GM21619 (cell line): ENCODE data around the gene TRRAP.
"Not testable (repeated sequence)": the region's sequence is repeated elsewhere in the genome, so short reads cannot be mapped to it uniquely, and the experiment has no call there.

ENCODE experiments used
- ATAC-seq: cut with Tn5 transposase; IDR thresholded peaks from one replicate; pipeline ENCODE4 v1.9.1; 2021; ENCODE audit not compliant: unreplicated experiment

The TRRAP gene

DNA sequence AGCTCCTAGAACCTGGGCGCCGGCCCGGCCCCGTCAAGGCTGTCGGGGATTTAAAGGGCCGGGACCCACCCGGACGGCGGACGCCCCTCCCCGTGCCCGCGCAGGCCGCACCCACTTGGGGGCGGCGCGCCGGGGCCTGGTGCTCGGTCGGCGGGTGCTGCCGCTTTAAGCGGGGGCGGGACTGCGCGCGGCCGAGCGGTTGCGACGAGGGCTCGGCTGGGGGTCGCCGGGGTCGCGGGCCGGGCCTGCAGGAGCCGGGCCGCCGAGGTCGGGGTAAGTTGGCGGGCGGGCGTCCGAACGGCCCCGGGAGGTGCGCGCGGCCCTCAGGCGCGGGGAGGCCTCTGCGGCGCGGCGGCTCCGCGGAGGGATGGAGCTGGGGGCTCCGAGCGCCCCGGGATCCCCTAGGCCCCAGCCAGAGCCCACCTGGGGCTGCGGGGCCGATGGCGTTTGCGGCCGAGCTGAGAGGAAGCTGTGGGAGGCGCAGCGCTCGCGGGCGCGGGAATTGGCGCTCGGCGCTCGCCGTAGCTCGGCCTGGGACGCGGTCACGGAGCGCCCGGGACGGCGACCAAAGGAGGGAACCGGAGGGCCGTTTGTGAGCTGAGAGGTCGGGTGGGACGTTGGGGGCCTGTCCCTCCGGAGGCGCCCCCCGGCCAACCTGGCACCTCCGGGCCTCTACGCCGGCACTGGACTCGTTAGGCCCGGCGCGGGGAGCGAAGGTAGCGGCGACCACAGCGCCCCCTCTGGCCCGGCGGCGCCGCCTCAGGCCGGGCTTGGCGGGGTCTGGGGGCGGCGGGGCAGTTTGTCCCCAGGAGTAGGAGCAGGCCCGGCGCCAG lies at the start of gene TRRAP:
TRRAP (plus strand) TSS at position 168 of the 833 bp plus-strand sequence. CDS start 2,619 bp downstream, outside the sequence.
- ATAC-seq, result peak; percentile 62

GRCh38 chr7:98830972-98831548 lies 47.3 kb upstream of the TRRAP start:
- no peak for ATAC-seq

DNA sequence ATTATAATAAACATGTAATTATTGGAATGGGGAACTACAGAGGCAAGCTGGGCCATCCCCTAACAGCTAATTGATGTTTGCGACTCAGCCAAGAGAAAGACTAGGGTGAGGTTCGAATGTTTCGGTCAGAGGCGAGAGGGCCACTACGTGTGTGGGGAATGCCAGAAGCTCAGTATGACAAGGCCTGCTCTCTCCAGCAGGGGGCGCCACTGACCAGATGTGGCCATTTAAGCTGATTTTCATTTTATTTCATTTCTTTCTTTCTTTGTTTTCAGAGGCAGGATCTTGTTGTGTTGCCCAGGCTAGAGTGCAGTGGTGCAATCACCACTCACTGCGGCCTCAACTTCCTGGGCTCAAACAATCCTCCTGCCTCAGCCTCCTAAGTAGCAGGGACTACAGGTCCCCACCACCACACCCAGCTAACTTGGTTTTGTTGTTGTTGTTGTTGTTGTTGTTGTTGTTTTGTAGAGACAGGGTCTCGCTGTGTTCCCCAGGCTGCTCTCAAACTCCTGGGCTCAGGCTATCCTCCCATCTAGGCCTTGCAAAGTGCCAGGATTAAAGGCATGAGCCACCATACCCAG lies 46.6 kb upstream of the TRRAP start:
- no peak for ATAC-seq

DNA sequence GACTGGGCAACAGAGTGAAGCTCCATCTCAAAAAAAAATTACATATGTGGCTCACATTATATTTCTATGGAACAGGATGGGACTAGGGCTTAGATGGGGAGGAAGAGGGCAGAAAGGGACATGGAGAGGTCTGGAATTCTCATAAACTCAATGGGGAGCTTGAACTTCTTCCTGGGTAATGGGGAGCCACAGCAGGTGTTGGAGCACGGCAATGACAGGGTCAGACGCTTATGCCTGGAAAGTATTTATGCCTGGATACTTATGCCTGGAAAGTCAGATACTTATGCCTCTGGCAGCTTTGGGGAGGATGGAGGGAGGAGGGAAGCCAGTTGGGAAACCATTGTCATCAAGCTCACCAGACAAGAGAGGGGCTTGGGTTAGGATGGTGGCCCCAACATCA lies 45.3 kb upstream of the TRRAP start:
- no peak for ATAC-seq

DNA sequence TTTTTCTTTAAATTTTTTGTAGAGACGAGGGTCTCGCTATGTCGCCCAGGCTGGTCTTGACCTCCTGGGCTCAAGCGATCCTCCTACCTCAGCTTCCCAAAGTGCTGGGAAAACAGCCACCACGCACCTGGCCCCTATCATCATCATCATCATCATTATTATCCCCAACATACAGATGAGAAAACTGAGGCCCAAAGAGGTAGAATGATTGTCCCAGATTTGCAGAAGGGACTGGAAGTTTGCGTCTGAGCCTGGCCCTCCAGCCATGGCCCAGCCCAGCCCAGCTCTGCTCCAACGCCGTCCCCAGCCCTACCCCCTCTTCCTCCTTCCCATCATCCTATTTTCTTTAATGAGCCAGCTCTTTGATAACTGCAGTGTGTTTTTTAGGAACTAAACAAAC lies 43.4 kb upstream of the TRRAP start:
- no peak for ATAC-seq

DNA sequence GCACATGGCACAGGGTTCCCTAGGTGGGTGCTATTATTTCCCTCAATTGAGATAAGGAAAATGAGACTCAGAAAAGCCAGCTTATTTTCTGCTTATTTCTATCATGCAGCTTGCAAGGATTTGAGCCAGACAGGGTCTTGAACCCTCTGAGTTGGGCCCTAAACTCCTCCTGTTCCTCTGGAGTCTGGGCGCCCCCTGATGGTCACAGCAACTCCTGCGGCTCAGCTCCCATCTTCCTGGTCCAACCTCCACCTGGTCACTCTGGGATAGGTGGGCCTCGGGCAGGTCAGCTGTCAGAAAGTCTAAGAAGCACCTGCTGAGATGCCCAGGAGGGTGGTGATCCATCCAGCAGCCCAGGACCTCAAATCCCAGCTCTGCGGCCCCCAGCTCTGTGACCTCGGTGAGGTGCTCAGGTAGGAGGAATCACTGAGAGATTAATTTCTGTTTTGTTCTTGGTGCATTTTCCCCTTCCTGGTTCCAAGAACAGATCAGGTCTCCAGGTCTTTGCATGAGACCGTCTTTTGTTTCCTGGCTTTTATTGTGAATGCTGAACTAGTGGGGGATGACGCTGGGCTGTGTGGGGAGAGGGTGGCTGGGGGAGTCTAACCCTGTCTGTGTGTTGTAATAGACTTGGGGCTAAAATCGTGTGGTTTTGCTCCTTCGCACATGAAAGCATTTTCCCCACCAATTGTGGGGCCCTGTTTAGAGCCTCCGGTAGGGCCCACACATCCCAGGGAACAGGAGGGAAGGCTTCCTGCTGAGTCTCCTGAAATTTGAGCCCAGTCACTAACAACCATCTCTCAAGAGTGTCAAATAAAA lies 41.3 kb upstream of the TRRAP start:
- ATAC-seq, result no peak

GRCh38 chr7:98837630-98837972 lies 40.7 kb upstream of the TRRAP start:
- ATAC-seq, result no peak

GRCh38 chr7:98840096-98840495 lies 38.2 kb upstream of the TRRAP start:
- ATAC-seq, result no peak

DNA sequence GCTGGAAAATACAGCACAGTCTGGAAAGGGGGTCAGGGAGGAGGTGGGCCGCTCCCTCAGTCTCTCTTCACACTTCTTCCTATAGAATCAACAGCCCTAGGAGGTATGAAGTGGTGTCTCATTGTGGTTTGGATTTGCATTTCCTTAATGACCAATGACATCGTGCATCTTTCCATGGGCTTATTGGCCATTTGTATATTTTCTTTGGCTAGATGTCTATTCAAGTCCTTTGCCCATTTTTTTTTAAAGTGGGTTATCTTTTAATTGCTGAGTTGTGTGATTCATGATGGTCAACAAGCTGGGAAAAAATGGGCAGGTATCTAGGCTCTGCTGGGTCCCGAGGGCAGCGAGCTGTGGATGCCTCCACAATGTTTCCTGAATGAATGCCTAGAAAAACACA lies 37.6 kb upstream of the TRRAP start:
- ATAC-seq, result no peak

DNA sequence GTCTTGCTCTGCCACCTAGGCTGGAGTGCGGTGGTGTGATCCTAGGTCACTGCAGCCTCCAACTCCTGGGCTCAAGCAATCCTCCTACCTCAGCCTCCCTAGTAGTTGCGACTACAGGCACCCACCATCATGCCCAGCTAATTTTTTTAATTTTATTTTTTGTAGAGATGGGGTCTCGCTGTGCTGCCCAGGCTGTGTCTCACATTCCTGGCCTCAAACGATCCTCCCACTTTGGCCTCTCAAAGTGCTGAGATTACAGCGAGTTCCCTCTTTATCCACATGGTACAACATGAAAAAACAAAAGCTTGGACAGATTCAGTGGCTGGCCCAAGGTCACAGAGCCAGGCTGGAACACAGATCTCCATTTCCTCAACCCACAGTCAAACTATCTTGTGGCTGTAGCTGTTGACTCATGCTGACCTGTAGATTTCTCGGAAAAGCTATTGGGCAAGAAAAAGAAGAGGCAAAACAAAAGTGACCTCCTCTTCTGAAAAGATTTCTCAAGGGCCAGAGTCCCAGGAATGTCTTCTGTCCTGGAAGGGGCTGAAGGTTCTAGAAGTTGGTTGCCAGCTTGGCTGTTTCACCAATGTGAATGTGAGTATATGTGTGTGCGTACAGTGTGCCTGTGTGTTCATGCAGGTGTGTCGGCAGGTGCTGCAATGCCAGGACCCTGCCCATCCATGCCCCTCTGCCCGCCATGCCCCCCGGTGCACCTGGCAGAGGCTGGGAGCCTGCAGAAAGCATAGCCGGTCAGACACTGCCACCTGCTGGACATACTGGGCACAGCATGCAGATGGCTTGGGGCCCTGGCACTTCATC lies 36.9 kb upstream of the TRRAP start:
- ATAC-seq, result no peak

- not testable (repeated sequence) for ATAC-seq
Observed at GRCh38 chr7:98842552-98842951, 35.8 kb upstream of the TRRAP start.

- ATAC-seq, result no peak
Observed at GRCh38 chr7:98848918-98849317, 29.4 kb upstream of the TRRAP start.

DNA sequence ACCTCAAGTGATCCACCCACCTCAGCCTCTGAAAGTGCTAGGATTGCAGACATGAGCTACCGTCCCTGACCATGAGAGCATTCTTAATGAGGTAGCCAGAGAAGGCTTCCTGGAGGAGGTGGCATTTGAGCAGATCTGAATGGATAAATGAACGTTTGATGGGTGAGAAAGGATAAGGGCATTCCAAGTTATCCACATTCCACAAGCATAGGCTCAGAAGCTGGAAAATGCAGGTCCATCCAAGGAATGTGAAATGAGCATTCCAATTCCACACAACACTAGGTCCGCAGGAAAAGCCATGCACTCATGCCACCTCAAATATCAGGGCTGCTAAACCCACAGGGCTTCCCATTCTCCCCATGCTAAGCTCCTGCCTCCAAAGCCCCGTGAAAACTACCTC lies 25.5 kb upstream of the TRRAP start:
- ATAC-seq, result no peak

- ATAC-seq, result no peak
Observed at GRCh38 chr7:98855610-98856422, 22.5 kb upstream of the TRRAP start.

GRCh38 chr7:98860071-98860470 lies 18.3 kb upstream of the TRRAP start:
- no peak for ATAC-seq

DNA sequence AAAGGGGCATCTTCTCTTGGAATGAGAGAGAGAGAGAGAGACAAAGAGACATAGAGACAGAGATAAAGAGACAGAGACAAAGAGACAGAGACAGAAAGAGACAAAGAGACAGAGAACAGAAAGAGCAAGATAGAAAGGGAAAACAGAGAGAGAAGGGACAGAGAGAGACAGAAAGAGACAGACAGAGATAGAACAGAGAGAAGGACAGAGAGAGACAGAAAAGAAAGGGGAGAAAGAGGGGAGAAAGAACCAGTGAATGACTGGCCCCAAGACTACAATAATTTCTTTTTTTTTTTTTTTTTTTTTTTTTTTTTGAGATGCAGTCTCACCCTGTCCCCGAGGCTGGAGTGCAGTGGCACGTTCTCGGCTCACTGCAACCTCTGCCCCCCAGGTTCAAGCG lies 16.1 kb upstream of the TRRAP start:
- no peak for ATAC-seq

- ATAC-seq, result no peak
Observed at GRCh38 chr7:98862716-98863420, 15.5 kb upstream of the TRRAP start.

- no peak for ATAC-seq
Observed at GRCh38 chr7:98863601-98864000, 14.7 kb upstream of the TRRAP start.

DNA sequence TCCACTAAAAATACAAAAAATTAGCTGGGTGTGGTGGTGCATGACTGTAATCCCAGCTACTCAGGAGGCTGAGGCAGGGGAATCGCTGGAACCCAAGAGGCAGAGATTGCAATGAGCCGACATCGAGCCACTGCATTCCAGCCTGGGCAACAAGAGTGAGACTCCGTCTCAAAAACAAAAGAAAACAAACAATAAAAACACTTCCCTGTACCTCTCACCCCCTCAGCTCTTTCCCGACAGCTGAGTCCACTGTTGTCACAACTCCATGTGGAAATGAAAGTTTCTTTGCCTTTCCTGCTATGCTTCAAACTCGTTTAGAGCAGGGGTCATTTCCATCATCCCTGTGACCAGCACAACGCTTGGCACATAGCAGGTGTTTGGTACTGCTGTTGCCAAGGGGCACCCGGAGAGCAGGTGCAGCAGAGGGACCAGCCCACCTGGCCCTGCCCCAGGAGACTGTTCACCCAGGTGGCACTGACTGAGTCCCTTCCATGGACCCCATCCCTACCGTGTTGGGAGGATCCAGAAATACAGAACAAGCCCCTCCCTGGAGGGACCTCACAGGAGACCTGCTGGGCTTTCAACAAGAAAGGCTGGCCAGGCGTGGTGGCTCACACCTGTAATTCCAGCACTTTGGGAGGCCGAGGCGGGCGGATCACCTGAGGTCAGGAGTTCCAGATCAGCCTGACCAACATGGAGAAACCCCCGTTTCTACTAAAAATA lies 13.4 kb upstream of the TRRAP start:
- ATAC-seq, result no peak
